ENCODE data around the gene POC1B.

Gene POC1B

DNA sequence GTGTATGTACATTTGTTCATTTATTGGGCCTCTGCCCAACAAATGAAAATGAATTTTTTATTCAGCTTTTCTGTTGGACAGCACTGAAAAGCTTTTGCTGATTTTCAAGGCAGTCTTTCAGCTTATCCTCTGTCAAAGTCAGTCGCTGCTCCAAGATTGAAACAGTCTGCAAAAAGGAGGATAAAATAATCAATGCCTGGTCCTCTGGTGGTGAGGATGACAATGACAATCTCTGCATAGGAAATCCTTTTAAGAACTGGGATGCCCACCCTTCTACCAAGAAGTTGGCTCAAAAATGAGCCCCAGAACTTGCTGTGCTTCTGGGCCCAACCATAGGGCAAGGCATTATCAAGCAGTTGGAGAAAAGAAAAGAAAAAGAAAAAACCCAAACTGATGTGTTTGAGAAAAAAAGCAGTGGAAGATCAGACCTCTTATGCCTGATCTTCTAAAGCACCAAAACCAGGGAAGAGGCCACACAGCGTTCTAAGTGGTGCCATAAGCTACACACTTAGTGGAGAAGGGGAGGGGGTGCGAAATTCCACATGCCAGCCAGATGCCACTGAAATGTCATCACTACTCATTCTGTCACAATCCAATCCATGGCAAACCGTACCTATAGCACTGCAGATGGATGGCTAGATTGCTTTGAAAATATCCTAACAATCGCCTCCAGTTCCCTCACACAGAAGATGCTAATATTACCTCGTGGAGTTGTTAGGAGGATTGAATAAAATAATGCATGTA lies 104.6 kb downstream of the POC1B start:
- no peak for DNase-seq (ENCODE audit: low read depth in 2 of 2)

DNA sequence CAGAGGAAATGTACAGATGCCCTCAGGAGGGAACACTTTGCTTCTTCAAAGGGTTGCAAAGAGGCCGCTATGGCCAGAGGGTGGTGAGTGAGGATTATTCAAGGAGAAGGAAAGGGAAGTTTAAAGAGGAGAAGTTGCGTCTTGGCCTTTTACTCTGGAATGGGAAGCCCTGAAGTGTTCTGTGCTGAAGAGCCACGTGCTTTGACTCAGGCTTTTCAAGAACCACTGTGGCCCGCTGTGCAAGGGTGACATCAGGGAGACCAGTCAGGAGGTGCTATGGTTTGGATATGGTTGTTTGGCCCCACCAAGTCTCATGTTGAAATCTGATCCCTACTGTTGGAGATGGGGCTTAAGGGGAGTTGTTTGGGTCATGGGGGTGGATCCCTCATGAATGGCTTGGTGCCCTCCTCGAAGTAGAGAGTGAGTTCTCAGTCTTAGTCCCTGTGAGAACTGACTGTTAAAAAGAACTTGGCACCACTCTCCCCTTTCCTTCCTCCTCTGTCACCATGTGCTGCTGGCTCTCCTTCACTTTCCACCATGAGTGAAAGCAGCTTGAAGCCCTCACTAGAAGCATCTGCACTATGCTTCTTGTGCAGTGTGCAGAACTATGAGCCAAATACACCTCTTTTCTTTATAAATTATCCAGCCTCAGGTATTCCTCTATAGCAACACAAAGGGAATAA lies 107.5 kb downstream of the POC1B start:
- DNase-seq (ENCODE audit: low read depth in 2 of 2) = no peak

GRCh38 chr12:89417246-89417977 lies 108.4 kb downstream of the POC1B start:
- peak in 1 of 2 experiments; percentile 6 for DNase-seq (ENCODE audit: low read depth in 2 of 2)

DNA sequence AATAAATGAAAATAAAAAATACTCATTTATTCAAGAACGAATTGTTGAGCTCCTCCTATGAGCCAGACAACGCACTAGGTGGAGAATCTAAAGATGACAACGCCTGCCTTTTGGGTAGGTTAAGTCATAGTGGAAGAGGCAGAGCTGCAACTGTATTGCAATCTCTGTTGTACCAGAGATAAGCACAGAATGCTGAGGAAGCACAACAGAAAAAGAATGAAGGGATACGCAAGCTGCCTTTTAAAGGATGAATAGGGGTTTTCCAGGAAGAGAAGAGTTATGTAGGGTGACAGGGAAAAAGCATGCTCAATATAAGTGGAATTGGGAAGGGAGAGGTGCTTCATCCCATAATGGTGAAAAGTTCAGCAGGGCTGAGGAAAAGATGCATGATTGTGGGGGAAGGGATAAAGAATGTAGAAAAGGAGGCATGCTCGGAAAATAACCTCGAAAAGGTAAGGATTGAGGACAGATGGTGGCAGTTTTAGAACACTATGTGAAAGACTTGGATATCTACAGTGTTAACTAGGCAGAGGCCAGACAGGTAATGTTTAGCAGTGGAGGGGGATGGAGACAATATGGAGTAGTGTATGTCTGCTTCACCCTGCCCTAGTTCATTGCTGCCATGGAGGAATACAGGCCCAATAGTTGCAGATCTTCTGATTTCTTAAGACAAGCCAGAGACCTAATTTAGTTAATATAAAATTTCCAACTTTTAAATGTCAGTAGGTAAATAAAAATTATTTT lies 109.6 kb downstream of the POC1B start:
- DNase-seq (ENCODE audit: low read depth in 2 of 2) = no peak

- peak; percentile 53 to 58 for DNase-seq (ENCODE audit: low read depth in 2 of 2)
Observed at GRCh38 chr12:89414851-89415250, 111.0 kb downstream of the POC1B start.

DNA sequence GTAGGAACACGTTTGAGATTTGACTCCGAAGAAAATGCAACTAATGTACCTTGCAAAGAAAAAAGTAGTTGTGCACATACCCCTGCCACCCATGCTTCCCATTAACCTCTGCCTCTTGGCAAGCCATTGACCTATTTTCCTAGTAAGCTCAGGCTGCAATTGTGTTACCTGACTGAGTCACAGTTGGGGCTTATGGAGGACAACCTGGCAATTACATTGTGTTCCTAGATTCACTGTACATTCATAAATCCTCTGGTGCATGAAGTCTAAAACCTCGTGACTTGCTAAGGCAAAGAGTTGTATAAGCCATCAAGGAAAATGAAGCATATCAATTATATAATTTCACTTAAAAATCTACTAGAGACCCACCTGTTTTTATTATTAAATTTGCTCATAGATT lies 111.5 kb downstream of the POC1B start:
- DNase-seq (ENCODE audit: low read depth in 2 of 2) = no peak

GRCh38 chr12:89413234-89413633 lies 112.6 kb downstream of the POC1B start:
- no peak for DNase-seq (ENCODE audit: low read depth in 2 of 2)

DNA sequence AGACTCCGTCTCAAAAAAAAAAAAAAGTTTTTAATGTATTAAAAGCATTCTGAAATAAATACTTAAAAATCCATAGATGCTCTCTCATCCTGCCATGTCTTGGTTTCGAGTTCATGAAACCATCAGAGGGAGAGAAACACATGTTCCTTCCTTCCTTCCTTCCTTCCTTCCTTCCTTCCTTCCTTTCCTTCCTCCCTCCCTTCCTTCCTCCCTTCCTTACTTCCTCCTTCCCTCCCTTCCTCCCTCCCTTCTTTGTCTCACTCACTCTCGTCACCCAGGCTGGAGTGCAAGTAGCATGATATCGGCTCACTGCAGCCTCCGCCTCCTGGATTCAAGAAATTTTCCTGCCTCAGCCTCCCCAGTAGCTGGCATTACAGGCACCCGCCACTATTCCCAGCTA lies 113.2 kb downstream of the POC1B start:
- no peak for DNase-seq (ENCODE audit: low read depth in 2 of 2)

- no peak for DNase-seq (ENCODE audit: low read depth in 2 of 2)
Observed at GRCh38 chr12:89411846-89412245, 114.0 kb downstream of the POC1B start.

DNA sequence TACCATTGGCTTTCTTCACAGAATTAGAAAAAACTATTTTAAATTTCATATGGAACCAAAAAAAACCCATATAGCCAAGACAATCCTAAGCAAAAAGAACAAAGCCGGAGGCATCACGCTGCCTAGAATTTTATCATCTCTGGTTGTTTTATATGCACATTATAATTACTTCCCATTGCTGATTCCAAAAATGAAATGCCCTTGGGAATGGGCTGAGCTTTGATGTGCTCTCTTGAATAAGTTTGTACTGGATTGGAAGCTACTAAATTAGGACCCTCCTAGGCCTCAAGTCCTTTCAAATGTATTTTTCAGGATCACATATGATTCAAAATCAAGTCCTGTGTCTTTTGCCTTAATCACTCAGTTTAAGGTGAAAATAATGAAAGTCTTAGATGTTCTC lies 114.6 kb downstream of the POC1B start:
- DNase-seq (ENCODE audit: low read depth in 2 of 2) = no peak

GRCh38 chr12:89405626-89406345 lies 120.1 kb downstream of the POC1B start:
- no peak for DNase-seq (ENCODE audit: low read depth in 2 of 2)

GRCh38 chr12:89401433-89402058 lies 124.3 kb downstream of the POC1B start:
- DNase-seq (ENCODE audit: low read depth in 2 of 2) = no peak

GRCh38 chr12:89400415-89400814 lies 125.4 kb downstream of the POC1B start:
- DNase-seq (ENCODE audit: low read depth in 2 of 2) = no peak

DNA sequence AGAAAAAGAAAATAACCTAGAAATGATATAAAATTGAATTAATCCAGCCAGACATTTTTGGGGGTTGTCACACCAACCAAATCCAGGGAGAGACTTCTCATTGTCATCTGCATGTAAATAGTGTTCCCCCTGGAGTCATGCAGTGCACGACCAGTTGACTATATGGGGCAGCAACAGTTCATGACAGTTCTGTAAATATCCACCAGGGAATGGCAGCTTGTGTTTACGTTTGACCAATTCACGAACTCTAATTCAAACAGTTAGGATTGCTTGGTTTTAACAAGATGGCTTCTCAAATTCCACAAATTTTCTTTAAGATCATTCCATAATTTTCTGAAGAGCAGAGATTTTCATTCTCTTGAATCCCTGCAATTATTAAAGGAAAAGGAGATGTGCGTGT lies 130.1 kb downstream of the POC1B start:
- no peak for DNase-seq (ENCODE audit: low read depth in 2 of 2)

DNA sequence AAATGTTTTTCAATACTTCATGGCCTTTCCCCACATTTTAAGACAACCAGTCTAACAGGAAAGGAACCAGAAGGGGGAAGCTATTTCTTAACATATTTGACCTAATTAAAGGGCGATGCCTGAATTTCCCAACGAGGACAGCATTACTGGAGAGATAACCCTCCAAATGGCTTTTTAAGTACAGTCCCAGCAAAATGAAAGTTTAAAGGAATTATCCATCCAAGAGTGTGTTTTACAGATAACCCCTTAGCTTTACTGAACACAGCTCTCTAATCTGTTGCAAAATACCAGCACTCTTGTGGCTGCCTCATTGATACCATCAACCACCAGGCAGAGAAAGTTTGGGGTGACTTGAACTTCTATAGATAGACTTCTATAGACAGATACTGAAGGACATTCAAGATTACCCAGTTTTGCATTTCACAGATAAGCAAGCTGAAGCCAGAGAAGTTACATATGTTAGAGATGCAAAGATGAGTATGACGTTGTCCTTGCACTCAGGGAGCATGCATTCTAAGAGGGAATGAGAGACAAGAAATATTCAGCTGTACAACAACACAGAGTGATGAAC lies 132.2 kb downstream of the POC1B start:
- DNase-seq (ENCODE audit: low read depth in 2 of 2) = no peak

- DNase-seq (ENCODE audit: low read depth in 2 of 2) = no peak
Observed at GRCh38 chr12:89392391-89392790, 133.5 kb downstream of the POC1B start.

DNA sequence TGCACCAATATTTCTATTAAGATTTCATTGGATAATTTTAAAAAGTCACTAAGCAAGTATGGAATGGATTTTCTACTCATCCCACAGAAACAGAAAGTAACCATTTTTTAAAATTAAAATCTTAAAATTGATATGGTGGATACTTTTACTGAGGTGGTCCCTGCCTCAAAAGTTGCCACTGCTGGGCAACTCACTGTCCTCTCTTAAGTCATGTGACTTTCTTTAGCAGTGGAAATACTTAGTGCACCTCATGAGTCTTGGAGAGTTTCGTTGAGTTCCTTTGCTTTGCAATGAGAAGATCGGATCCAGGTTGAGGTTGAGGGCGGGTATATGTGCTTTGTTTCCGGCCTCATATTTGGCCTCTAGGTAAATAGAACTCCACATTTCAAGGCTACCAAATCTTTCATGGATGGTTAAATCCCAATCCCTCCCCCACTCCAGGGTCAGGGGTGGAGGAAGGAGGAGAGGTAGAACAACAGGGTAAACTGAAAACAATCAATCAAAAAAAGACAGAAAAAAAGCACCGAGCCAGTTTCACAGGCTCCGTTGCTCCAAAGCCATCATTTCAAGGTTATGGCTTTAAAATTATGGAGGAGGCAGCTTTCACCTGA lies 134.0 kb downstream of the POC1B start:
- no peak for DNase-seq (ENCODE audit: low read depth in 2 of 2)

DNA sequence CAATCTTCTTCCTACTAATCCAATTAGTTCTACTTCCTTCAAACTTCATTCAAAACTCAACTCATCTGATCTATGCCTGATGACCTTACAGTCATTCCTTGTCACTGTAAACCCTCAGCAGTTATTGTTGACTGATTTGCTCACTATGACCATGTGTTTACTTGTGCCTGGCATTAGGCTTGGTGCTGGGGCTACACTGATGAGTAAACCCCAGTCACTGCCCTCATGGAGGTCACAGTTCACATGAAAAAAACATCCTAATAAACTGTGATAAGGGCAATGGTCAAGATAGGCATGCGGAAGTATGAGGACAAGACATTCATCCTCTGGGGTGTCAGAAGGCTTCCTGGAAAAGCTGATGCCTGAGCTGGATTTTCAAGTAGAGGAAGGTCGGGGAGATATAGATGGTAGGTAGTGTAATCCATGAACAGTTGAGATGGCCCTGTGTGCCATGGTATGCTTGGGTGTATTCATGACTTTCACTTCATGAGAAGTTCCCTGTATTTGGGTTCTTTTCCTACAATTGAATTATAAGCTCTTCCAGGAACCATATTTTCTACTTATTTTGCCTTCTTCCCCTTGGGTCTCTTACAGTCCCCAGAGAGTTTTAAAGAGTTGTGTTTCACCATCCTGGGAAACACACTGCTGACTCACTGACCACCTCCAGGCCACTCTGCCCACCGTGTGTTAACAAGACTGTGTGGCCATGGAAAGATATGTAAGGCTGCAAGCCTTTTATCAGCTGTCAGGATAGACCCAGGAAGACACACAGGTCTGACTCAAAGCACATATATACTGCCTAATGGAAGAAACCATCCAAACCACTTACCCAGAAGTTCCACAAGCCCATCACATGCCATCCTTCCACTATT lies 134.8 kb downstream of the POC1B start:
- DNase-seq (ENCODE audit: low read depth in 2 of 2) = peak; percentile 30 to 37

All from fibroblast of skin of left quadriceps (primary cell).